Measurements from ENCODE around the gene PIK3AP1. TPM values are rescaled to one million over a fixed set of nuclear protein-coding genes. Genes with fewer than 3 reads are reported as not detected.
"Not testable (repeated sequence)": the region's sequence is repeated elsewhere in the genome, so short reads cannot be mapped to it uniquely, and the experiment has no call there.

Gene PIK3AP1
- total and polyA plus RNA-seq, 2 of the 8 experiments (the other 6 are each of a cell fraction or from before 2014, with no cell fraction given) = 1.9 to 4.5 TPM

GRCh38 chr10:96740141-96740540, 19.8 kb upstream of the PIK3AP1 start (continued):
- TF ChIP-seq PHF8 (conservative IDR thresholded peaks at IDR 0.05; ENCODE audit: low read depth, low read length) (no peak), RBBP5 (IDR thresholded peaks at IDR 0.05; ENCODE audit: borderline replicate concordance, low read depth, low read length) (no peak), GABPA (IDR thresholded peaks at IDR 0.05; ENCODE audit: borderline replicate concordance, insufficient read depth, low read length) (no peak), CHD2 (IDR thresholded peaks at IDR 0.05; ENCODE audit: low read length) (no peak)

- H2BK15ac ChIP-seq (ENCODE audit: low read length); H3K79me1 ChIP-seq (ENCODE audit: low read depth, low read length); DNase-seq (ENCODE audit: low read depth in 1 of 2, low spot score in 2 of 2); H4K8ac ChIP-seq (ENCODE audit: extremely low read depth, insufficient read depth, low read length); H3K18ac ChIP-seq (ENCODE audit: extremely low read depth, low read length); H3K56ac ChIP-seq (replicated peaks; ENCODE audit: insufficient read length, low read depth, low read length); H4K5ac ChIP-seq (ENCODE audit: insufficient read length, low read depth, low read length); H4K20me1 ChIP-seq (replicated peaks in 1 of 2; ENCODE audit: control insufficient read depth in 1 of 2, insufficient read depth in 2 of 2, low read length in 2 of 2); H3K9me3 ChIP-seq (ENCODE audit: insufficient read depth in 2 of 2, low read depth in 1 of 2, low read length in 1 of 2); H4K91ac ChIP-seq (replicated peaks; ENCODE audit: insufficient read length, low read length); H2BK20ac ChIP-seq (ENCODE audit: low read length); H3K23ac ChIP-seq (ENCODE audit: insufficient read length); H3K36me3 ChIP-seq (ENCODE audit: control insufficient read depth in 2 of 4, insufficient read depth in 4 of 4, low read length in 3 of 4); H3K23me2 ChIP-seq (ENCODE audit: low read depth, low read length); H3K4ac ChIP-seq (replicated peaks; ENCODE audit: insufficient read length, low read depth, low read length); H3K27me3 ChIP-seq (replicated peaks in 1 of 4; ENCODE audit: control insufficient read depth in 3 of 4, extremely low read depth in 1 of 4, insufficient read depth in 3 of 4, low read length in 3 of 4); H2AFZ ChIP-seq (ENCODE audit: low read length); H2BK5ac ChIP-seq (ENCODE audit: low read depth, low read length); H3K9ac ChIP-seq (replicated peaks in 1 of 4; ENCODE audit: extremely low read depth in 1 of 4, low read depth in 3 of 4, low read length in 3 of 4); POLR2A ChIA-PET (ENCODE audit: partially characterized antibody); H3K27ac ChIP-seq (ENCODE audit: low read depth, low read length); H3K79me2 ChIP-seq (ENCODE audit: control insufficient read depth in 1 of 2, insufficient read depth in 2 of 2, low read length in 2 of 2); H3K14ac ChIP-seq (ENCODE audit: insufficient read length); H3K4me1 ChIP-seq (replicated peaks in 1 of 4; ENCODE audit: control insufficient read depth in 3 of 4, insufficient read depth in 4 of 4, low read length in 3 of 4); H2BK12ac ChIP-seq (ENCODE audit: low read depth, low read length); H2BK120ac ChIP-seq (replicated peaks; ENCODE audit: low read depth, low read length); H3K4me2 ChIP-seq (ENCODE audit: insufficient read depth in 1 of 2, low read depth in 2 of 2, low read length in 2 of 2); H3K4me3 ChIP-seq (ENCODE audit: extremely low read depth in 1 of 4, insufficient read depth in 2 of 4, low read depth in 3 of 4, low read length in 4 of 4); H2AK5ac ChIP-seq (ENCODE audit: low read depth, low read length); FAIRE-seq: not testable (repeated sequence)
- 67% methylated on average over 1 of the region's 1 CpG; no CpG with 5 or more reads in 1 of the 2 experiments for WGBS, 2 experiments (ENCODE audit: extremely low coverage in 1 of 2, insufficient coverage in 1 of 2, insufficient read length in 1 of 2, insufficient replicate concordance in 2 of 2, low coverage in 1 of 2, low lambda C conversion rate in 2 of 2, missing lambda C conversion rate in 1 of 2)
- CTCF ChIA-PET (ENCODE audit: partially characterized antibody) = interaction anchor here (0.7 kb wide), 1 partner anchor 14 kb away, joined by 4 read pairs; no protein-coding TSS in a partner anchor
These were observed 17.1 kb upstream of the PIK3AP1 start for GRCh38 chr10:96737307-96737902.

Measured in H1 (cell line).